Right lung (tissue), 5 donors: ENCODE results near the gene XRCC1. TPM values are rescaled to one million over a fixed set of nuclear protein-coding genes. Genes with fewer than 3 reads are reported as not detected.

Experiments
- DNase-seq, 2 donors: peaks; one replicate each; pipeline ENCODE4 v3.0.0-alpha.2; 2013
- polyA plus RNA-seq, 5 donors: library from polyadenylated mRNA; unstranded; fragments of 120-200 nt; gene quantifications; one replicate each; pipeline versions ENCODE4 v1.2.1 to v1.2.3, GENCODE V29; 2013; ENCODE audit warnings: inconsistent platforms in 1 of 5, low replicate concordance in 1 of 5; ENCODE audit not compliant: insufficient read length in 5 of 5, insufficient read depth in 1 of 5

Gene XRCC1
- polyA plus RNA-seq, 5 donors = 50.7 to 61.1 (median 54.6) TPM

DNA sequence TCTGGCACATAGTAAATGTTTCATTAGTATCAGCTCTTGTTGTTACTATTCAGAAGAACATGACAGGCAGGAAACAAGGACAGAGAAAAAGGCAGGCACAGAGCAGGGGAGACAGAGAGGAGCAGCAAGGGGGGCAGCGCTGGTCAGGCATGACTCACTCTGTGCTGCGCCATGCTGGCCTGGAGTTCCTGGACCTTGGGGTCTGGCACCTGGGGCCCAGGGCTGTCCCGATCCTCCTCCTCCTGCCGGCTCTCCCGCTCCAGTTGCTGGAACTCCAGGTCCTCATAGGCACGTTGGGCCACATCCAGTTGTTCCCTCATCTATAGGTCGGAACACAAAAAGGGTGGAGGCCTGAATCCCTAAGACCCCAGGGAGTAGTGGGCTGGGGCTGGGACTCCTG, 78.4 kb downstream of the XRCC1 start:
- DNase-seq = no peak

- no peak for DNase-seq
Measured at GRCh38 chr19:43495082-43495481, 80.2 kb downstream of the XRCC1 start.

Other genes with a start within 250 kb of the XRCC1 start
- gene CD177, start 221.8 kb downstream of the XRCC1 start, polyA plus RNA-seq = under 1 TPM; 0.21 to 0.72 (median 0.41) TPM
- under 1 TPM in 1 of 5 donors, not detected in 4; 0.09 TPM for gene TEX101, start 160.6 kb downstream of the XRCC1 start, polyA plus RNA-seq
- gene LYPD3, start 109.9 kb downstream of the XRCC1 start, polyA plus RNA-seq = 1 to 10 TPM; 1.1 to 2.2 (median 1.4) TPM
- 10 to 100 TPM in 3 of 5 donors, 1 to 10 TPM in 2; 7.3 to 13.7 (median 11.5) TPM for gene PHLDB3, start 70.8 kb downstream of the XRCC1 start, polyA plus RNA-seq
- 10 to 100 TPM; 18.2 to 24.1 (median 20.5) TPM for gene ETHE1, start 48.3 kb downstream of the XRCC1 start, polyA plus RNA-seq
- gene ZNF575, start 42.3 kb downstream of the XRCC1 start, polyA plus RNA-seq = 1 to 10 TPM; 1.3 to 3.8 (median 2.1) TPM
- gene PINLYP, start 274 bp upstream of the XRCC1 start, polyA plus RNA-seq = 10 to 100 TPM; 17.1 to 20.5 (median 18.2) TPM
- gene IRGQ, start 20.6 kb upstream of the XRCC1 start, polyA plus RNA-seq = 10 to 100 TPM; 14.6 to 19.0 (median 16.1) TPM
- 10 to 100 TPM in 3 of 5 donors, 1 to 10 TPM in 2; 10.0 to 14.4 (median 10.6) TPM for gene ZNF576, start 21.1 kb upstream of the XRCC1 start, polyA plus RNA-seq
- gene SRRM5, start 36.6 kb upstream of the XRCC1 start, polyA plus RNA-seq = 1 to 10 TPM; 1.6 to 3.0 (median 1.7) TPM
- 100 to 1,000 TPM in 1 of 5 donors, 10 to 100 TPM in 4; 72.1 to 136 (median 77.7) TPM for gene ZNF428, start 44.1 kb upstream of the XRCC1 start, polyA plus RNA-seq
- 10 to 100 TPM; 17.5 to 25.8 (median 19.2) TPM for gene CADM4, start 64.3 kb upstream of the XRCC1 start, polyA plus RNA-seq
- gene PLAUR, start 94.6 kb upstream of the XRCC1 start, polyA plus RNA-seq = 10 to 100 TPM; 13.4 to 19.9 (median 17.2) TPM
- gene IRGC, start 140.5 kb upstream of the XRCC1 start, polyA plus RNA-seq = not detected
- gene SMG9, start 179.4 kb upstream of the XRCC1 start, polyA plus RNA-seq = 10 to 100 TPM; 49.8 to 70.9 (median 54.0) TPM
- gene KCNN4, start 205.4 kb upstream of the XRCC1 start, polyA plus RNA-seq = 1 to 10 TPM; 1.3 to 2.6 (median 1.6) TPM
- gene LYPD5, start 226.9 kb upstream of the XRCC1 start, polyA plus RNA-seq = under 1 TPM; 0.30 to 0.49 (median 0.40) TPM